Measurements from ENCODE around the gene CLIC6. TPM values are rescaled to one million over a fixed set of nuclear protein-coding genes. Genes with fewer than 3 reads are reported as not detected.

Gene CLIC6
- total RNA-seq, 1 experiment from 2014 or later, result not detected

GRCh38 chr21:34679051-34679450, 10.3 kb downstream of the CLIC6 start:
- peak; percentile 57 for DNase-seq
- H3K79me2 ChIP-seq (ENCODE audit: low read length), result no peaks in the 10 kb centered on the region
- no peak overlapping the region for H2AFZ ChIP-seq (ENCODE audit: low read length)
- H3K9ac ChIP-seq (ENCODE audit: low read length), result no peak overlapping the region
- H3K4me1 ChIP-seq (ENCODE audit: low read length), result peaks cover 3% of the 10 kb centered on the region; the same call in 1 of the 2 replicates
- no peak overlapping the region for H3K27ac ChIP-seq (ENCODE audit: low read length)
- no peak overlapping the region for H3K4me2 ChIP-seq (ENCODE audit: low read depth, low read length, poor library complexity, severe bottlenecking)
- no peaks in the 10 kb centered on the region for H3K9me2 ChIP-seq (replicated peaks; ENCODE audit: insufficient read depth, low read length)
- no peak overlapping the region for H3K4me3 ChIP-seq (ENCODE audit: low read length)
- no peaks in the 10 kb centered on the region for H3K36me3 ChIP-seq (ENCODE audit: insufficient read depth, low read length)
- H3K9me3 ChIP-seq (ENCODE audit: low read length), result no peaks in the 10 kb centered on the region
- no peaks in the 10 kb centered on the region for H4K20me1 ChIP-seq (ENCODE audit: insufficient read depth, low read depth, low read length)
- no peaks in the 10 kb centered on the region for H3K27me3 ChIP-seq (ENCODE audit: low read length)

DNA sequence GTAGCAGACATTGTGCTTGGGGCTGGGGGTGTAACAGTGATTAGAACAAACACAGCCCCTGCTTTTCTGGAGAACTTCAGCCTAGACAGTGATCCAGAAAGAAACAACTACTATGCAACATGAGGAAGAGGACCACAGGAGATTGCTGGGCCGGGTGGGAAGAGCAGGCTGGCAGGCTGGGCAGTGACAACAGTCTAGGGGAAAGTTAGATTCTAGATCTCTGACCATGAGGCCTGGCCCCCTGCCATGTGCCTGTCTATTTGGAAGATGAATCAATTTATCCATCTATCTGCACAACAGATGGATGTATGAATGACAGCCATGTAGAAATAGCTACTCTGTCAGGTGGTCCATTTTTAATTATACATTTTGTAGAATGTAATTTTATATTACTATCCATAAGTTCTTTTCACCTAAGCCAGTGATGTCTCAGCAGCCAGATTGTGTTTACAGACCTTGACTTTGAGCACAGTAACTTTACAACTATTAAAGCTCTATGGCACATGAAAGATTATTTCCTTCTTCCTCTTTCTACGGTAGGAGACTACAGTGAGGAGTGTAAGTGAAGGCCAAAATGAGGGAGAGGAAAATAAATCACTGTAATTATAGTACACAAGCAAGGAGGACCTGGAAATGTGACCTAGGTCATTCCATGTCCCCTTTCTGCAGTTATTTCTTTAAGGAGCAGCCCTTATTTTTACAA, 15.5 kb downstream of the CLIC6 start:
- Histone ChIP-seq H3K27ac (ENCODE audit: low read length) (no peak overlapping the region), H3K9ac (ENCODE audit: low read length) (no peak overlapping the region), H4K20me1 (ENCODE audit: insufficient read depth, low read depth, low read length) (no peaks in the 10 kb centered on the region), H3K36me3 (ENCODE audit: insufficient read depth, low read length) (no peaks in the 10 kb centered on the region), H3K9me2 (replicated peaks; ENCODE audit: insufficient read depth, low read length) (no peaks in the 10 kb centered on the region), H3K27me3 (ENCODE audit: low read length) (no peaks in the 10 kb centered on the region), H3K4me3 (ENCODE audit: low read length) (no peak overlapping the region), H3K4me2 (ENCODE audit: low read depth, low read length, poor library complexity, severe bottlenecking) (no peak overlapping the region), H3K9me3 (ENCODE audit: low read length) (no peaks in the 10 kb centered on the region), H2AFZ (ENCODE audit: low read length) (no peak overlapping the region), H3K79me2 (ENCODE audit: low read length) (no peaks in the 10 kb centered on the region), H3K4me1 (ENCODE audit: low read length) (no peaks in the 10 kb centered on the region)
- DNase-seq, result no peak

DNA sequence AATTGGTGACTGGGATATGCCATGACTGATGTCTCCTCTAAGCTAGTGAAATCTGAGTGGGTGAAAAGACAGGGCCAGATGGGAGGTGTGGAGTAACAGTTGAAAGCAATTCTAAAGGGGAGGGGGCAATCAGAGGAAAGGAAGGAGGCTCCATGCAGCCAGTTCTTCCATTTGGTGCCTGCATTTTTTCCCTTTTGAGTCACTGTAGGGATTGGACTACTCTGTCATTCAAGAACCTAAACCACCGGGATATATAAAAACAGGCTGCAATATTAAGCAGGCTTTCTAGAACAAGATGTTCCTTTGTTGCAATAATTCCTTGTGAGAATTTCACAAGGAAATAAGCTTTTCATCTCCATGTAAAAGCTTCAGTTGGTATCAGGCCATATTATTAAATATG, 18.3 kb downstream of the CLIC6 start:
- DNase-seq, result no peak
- H3K9ac ChIP-seq (ENCODE audit: low read length), result no peak overlapping the region
- no peaks in the 10 kb centered on the region for H3K9me3 ChIP-seq (ENCODE audit: low read length)
- H3K4me1 ChIP-seq (ENCODE audit: low read length), result no peaks in the 10 kb centered on the region
- H3K4me3 ChIP-seq (ENCODE audit: low read length), result no peak overlapping the region
- no peaks in the 10 kb centered on the region for H3K27me3 ChIP-seq (ENCODE audit: low read length)
- no peak overlapping the region for H3K4me2 ChIP-seq (ENCODE audit: low read depth, low read length, poor library complexity, severe bottlenecking)
- no peak overlapping the region for H3K27ac ChIP-seq (ENCODE audit: low read length)
- no peaks in the 10 kb centered on the region for H3K36me3 ChIP-seq (ENCODE audit: insufficient read depth, low read length)
- no peak overlapping the region for H2AFZ ChIP-seq (ENCODE audit: low read length)
- no peaks in the 10 kb centered on the region for H4K20me1 ChIP-seq (ENCODE audit: insufficient read depth, low read depth, low read length)
- no peaks in the 10 kb centered on the region for H3K9me2 ChIP-seq (replicated peaks; ENCODE audit: insufficient read depth, low read length)
- H3K79me2 ChIP-seq (ENCODE audit: low read length), result no peaks in the 10 kb centered on the region

DNA sequence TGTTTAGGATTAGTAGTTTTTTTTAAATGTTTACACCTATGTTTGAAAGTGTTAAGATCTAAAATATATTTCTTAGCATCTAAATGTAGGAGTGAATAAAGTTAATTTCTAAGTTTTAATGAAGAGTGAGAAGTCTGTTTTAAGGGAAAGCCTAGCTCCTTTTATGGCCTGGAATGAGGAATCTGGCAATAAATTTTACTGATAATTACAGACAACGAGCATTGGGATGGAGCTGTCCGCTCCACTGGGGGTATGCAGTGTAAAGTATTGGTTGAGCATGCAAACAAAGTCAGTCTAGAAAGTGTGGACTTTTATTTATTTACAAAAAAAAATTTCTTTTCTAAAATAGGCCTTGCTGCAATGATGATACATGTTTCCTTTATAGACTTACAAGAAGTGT, 19.0 kb downstream of the CLIC6 start:
- Histone ChIP-seq H3K9me3 (ENCODE audit: low read length) (no peaks in the 10 kb centered on the region), H3K27ac (ENCODE audit: low read length) (no peak overlapping the region), H3K9ac (ENCODE audit: low read length) (no peak overlapping the region), H3K4me1 (ENCODE audit: low read length) (no peaks in the 10 kb centered on the region), H3K79me2 (ENCODE audit: low read length) (no peaks in the 10 kb centered on the region), H3K4me3 (ENCODE audit: low read length) (no peak overlapping the region), H3K4me2 (ENCODE audit: low read depth, low read length, poor library complexity, severe bottlenecking) (no peak overlapping the region), H3K27me3 (ENCODE audit: low read length) (no peaks in the 10 kb centered on the region), H3K9me2 (replicated peaks; ENCODE audit: insufficient read depth, low read length) (no peaks in the 10 kb centered on the region), H4K20me1 (ENCODE audit: insufficient read depth, low read depth, low read length) (no peaks in the 10 kb centered on the region), H3K36me3 (ENCODE audit: insufficient read depth, low read length) (no peaks in the 10 kb centered on the region), H2AFZ (ENCODE audit: low read length) (no peak overlapping the region)
- DNase-seq, result no peak

- H2AFZ ChIP-seq (ENCODE audit: low read length), result no peak overlapping the region
- H3K4me2 ChIP-seq (ENCODE audit: low read depth, low read length, poor library complexity, severe bottlenecking), result no peak overlapping the region
- H3K27ac ChIP-seq (ENCODE audit: low read length), result no peak overlapping the region
- no peak for DNase-seq
- no peaks in the 10 kb centered on the region for H3K9me3 ChIP-seq (ENCODE audit: low read length)
- no peaks in the 10 kb centered on the region for H3K9me2 ChIP-seq (replicated peaks; ENCODE audit: insufficient read depth, low read length)
- H4K20me1 ChIP-seq (ENCODE audit: insufficient read depth, low read depth, low read length), result no peaks in the 10 kb centered on the region
- H3K4me3 ChIP-seq (ENCODE audit: low read length), result no peak overlapping the region
- no peaks in the 10 kb centered on the region for H3K4me1 ChIP-seq (ENCODE audit: low read length)
- H3K79me2 ChIP-seq (ENCODE audit: low read length), result no peaks in the 10 kb centered on the region
- H3K36me3 ChIP-seq (ENCODE audit: insufficient read depth, low read length), result no peaks in the 10 kb centered on the region
- H3K27me3 ChIP-seq (ENCODE audit: low read length), result no peaks in the 10 kb centered on the region
- no peak overlapping the region for H3K9ac ChIP-seq (ENCODE audit: low read length)
These were observed 19.4 kb downstream of the CLIC6 start for GRCh38 chr21:34688145-34688544.

- H3K4me2 ChIP-seq (ENCODE audit: low read depth, low read length, poor library complexity, severe bottlenecking), result no peak overlapping the region
- H3K27ac ChIP-seq (ENCODE audit: low read length), result no peak overlapping the region
These were observed 19.9 kb downstream of the CLIC6 start for GRCh38 chr21:34688715-34689114.

GRCh38 chr21:34690041-34690792, 21.4 kb downstream of the CLIC6 start:
- Histone ChIP-seq H3K36me3 (ENCODE audit: insufficient read depth, low read length) (no peaks in the 10 kb centered on the region), H3K4me1 (ENCODE audit: low read length) (no peaks in the 10 kb centered on the region), H3K79me2 (ENCODE audit: low read length) (no peaks in the 10 kb centered on the region), H3K9ac (ENCODE audit: low read length) (no peak overlapping the region), H4K20me1 (ENCODE audit: insufficient read depth, low read depth, low read length) (no peaks in the 10 kb centered on the region), H3K4me2 (ENCODE audit: low read depth, low read length, poor library complexity, severe bottlenecking) (no peak overlapping the region), H3K9me3 (ENCODE audit: low read length) (no peaks in the 10 kb centered on the region), H3K27ac (ENCODE audit: low read length) (no peak overlapping the region), H3K9me2 (replicated peaks; ENCODE audit: insufficient read depth, low read length) (no peaks in the 10 kb centered on the region), H3K27me3 (ENCODE audit: low read length) (no peaks in the 10 kb centered on the region), H3K4me3 (ENCODE audit: low read length) (no peak overlapping the region), H2AFZ (ENCODE audit: low read length) (no peak overlapping the region)
- DNase-seq, result no peak

More at GRCh38 chr21:34688715-34689114, 19.9 kb downstream of the CLIC6 start:
- H3K9me3 ChIP-seq (ENCODE audit: low read length), result no peaks in the 10 kb centered on the region
- H3K27me3 ChIP-seq (ENCODE audit: low read length), result no peaks in the 10 kb centered on the region
- no peaks in the 10 kb centered on the region for H3K36me3 ChIP-seq (ENCODE audit: insufficient read depth, low read length)
- H3K9ac ChIP-seq (ENCODE audit: low read length), result no peak overlapping the region
- no peaks in the 10 kb centered on the region for H4K20me1 ChIP-seq (ENCODE audit: insufficient read depth, low read depth, low read length)
- H3K4me1 ChIP-seq (ENCODE audit: low read length), result no peaks in the 10 kb centered on the region
- no peak for DNase-seq
- no peak overlapping the region for H2AFZ ChIP-seq (ENCODE audit: low read length)
- no peaks in the 10 kb centered on the region for H3K79me2 ChIP-seq (ENCODE audit: low read length)
- H3K4me3 ChIP-seq (ENCODE audit: low read length), result no peak overlapping the region
- no peaks in the 10 kb centered on the region for H3K9me2 ChIP-seq (replicated peaks; ENCODE audit: insufficient read depth, low read length)

DNA sequence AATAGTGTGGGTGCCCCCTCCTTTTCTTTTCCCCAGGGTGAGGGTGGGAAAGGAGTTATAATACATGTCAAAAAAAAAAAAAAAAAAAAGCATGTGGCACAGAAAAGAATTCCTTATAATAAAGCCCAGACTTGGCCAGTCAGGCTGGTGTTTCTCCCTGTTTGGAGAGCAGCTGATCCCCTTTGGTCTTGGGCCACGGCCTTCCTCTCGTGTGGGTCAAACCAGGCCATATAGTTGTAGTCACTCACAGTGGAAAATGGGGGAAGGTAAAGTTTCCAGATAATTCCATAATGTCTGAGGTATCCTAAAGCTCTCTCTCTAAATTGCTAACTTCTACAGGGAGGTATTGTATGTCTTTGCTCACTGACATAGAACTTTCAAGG, 22.0 kb downstream of the CLIC6 start:
- Histone ChIP-seq H3K36me3 (ENCODE audit: insufficient read depth, low read length) (no peaks in the 10 kb centered on the region), H4K20me1 (ENCODE audit: insufficient read depth, low read depth, low read length) (no peaks in the 10 kb centered on the region), H3K9me3 (ENCODE audit: low read length) (no peaks in the 10 kb centered on the region), H3K4me1 (ENCODE audit: low read length) (no peaks in the 10 kb centered on the region), H3K27me3 (ENCODE audit: low read length) (no peaks in the 10 kb centered on the region), H2AFZ (ENCODE audit: low read length) (no peak overlapping the region), H3K9ac (ENCODE audit: low read length) (no peak overlapping the region), H3K79me2 (ENCODE audit: low read length) (no peaks in the 10 kb centered on the region), H3K4me2 (ENCODE audit: low read depth, low read length, poor library complexity, severe bottlenecking) (no peak overlapping the region), H3K4me3 (ENCODE audit: low read length) (no peak overlapping the region), H3K9me2 (replicated peaks; ENCODE audit: insufficient read depth, low read length) (no peaks in the 10 kb centered on the region), H3K27ac (ENCODE audit: low read length) (no peak overlapping the region)
- DNase-seq, result no peak

Measured in Karpas-422 (cell line).